ENCODE measurements around the gene GATA5. TPM values are rescaled to one million over a fixed set of nuclear protein-coding genes. Genes with fewer than 3 reads are reported as not detected.

GATA5 gene
- total RNA-seq, 1 donor from 2014 or later = not detected

DNA sequence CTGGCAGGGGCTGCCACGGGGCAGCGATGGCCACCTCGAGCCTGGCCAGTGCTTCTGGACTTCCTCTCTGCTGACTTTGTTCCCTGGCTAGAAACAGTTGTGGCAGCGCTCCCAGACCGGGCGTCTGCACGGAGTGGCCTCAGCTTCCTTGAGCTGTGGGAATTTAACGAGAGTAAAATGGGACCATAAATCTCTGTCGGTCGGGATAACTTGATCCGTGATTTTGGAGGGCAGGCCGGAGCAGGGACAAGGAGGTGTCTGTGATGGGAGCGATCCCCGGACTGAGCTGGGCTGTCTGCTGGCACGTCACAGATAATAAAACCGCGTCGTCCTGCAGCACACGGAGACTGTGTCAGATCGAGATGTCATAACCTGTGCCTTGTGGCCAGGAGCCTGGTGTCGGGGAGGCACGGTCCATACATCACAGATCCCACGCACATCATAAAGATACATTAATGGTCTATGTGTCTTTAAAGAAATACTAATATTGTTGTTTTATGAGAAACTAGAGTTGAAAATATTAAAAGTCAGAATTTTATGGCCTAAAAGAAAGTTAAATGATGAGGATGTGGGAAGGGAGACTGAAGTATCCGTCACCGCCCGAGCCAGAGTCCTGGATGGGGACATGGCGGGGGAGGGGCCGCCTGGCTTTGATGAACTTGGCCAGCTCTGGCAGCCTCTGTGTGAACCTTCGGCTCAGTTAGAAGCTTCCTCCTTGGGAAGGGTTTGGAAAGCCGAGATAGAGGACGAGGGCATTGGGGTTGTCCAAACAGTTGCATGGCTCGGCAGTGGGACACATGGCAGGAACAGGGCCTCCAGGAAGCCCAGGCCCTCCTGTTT, 41.9 kb downstream of the GATA5 start:
- DNase-seq (ENCODE audit: low read depth) (no peak), FAIRE-seq (no peak)
- Histone ChIP-seq H3K27me3 (ENCODE audit: control insufficient read depth, insufficient read depth, low read length) (peaks cover 3% of the 10 kb centered on the region), H3K4me3 (ENCODE audit: low read depth, low read length) (no peak overlapping the region), H3K36me3 (ENCODE audit: control insufficient read depth, insufficient read depth, low read length) (no peaks in the 10 kb centered on the region)
- TF ChIP-seq, protein P1, sequence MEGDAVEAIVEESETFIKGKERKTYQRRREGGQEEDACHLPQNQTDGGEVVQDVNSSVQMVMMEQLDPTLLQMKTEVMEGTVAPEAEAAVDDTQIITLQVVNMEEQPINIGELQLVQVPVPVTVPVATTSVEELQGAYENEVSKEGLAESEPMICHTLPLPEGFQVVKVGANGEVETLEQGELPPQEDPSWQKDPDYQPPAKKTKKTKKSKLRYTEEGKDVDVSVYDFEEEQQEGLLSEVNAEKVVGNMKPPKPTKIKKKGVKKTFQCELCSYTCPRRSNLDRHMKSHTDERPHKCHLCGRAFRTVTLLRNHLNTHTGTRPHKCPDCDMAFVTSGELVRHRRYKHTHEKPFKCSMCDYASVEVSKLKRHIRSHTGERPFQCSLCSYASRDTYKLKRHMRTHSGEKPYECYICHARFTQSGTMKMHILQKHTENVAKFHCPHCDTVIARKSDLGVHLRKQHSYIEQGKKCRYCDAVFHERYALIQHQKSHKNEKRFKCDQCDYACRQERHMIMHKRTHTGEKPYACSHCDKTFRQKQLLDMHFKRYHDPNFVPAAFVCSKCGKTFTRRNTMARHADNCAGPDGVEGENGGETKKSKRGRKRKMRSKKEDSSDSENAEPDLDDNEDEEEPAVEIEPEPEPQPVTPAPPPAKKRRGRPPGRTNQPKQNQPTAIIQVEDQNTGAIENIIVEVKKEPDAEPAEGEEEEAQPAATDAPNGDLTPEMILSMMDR (IDR thresholded peaks at IDR 0.05; ENCODE audit: insufficient read depth, low read length, severe bottlenecking) = no peak

DNA sequence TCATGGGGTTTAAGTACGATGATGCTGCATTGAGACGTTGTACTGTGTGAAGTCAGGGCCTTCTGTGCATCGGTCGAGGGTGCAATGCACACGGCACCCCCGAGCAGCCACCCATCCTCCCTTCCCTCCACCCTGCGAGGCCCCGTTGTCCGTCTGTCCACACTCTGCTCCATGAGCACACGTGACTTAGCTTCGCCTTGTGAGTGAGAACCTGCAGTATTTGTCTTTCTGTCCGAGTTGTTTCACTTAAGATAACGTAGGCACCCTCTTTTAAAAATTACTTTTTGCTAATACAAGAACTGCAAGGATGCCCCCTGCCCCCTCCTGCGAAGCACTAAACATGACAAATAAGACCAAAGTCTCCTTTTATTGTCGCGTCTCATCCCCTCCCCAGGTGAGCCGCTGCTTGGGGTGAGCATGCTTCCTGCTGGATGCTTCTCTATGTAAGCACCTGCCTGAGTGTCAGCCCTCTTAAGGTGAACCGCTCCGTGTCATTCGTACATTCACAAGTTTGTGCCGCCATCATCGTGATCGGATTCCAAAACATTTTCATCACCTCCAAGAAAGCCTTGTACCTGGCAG, 44.8 kb downstream of the GATA5 start:
- DNase-seq (ENCODE audit: low read depth) = no peak
- TF ChIP-seq, protein P1 (IDR thresholded peaks at IDR 0.05; ENCODE audit: insufficient read depth, low read length, severe bottlenecking) = no peak
- Histone ChIP-seq H3K4me3 (ENCODE audit: low read depth, low read length) (no peak overlapping the region), H3K36me3 (ENCODE audit: control insufficient read depth, insufficient read depth, low read length) (no peaks in the 10 kb centered on the region), H3K27me3 (ENCODE audit: control insufficient read depth, insufficient read depth, low read length) (peaks cover 3% of the 10 kb centered on the region)
- no peak for FAIRE-seq

DNA sequence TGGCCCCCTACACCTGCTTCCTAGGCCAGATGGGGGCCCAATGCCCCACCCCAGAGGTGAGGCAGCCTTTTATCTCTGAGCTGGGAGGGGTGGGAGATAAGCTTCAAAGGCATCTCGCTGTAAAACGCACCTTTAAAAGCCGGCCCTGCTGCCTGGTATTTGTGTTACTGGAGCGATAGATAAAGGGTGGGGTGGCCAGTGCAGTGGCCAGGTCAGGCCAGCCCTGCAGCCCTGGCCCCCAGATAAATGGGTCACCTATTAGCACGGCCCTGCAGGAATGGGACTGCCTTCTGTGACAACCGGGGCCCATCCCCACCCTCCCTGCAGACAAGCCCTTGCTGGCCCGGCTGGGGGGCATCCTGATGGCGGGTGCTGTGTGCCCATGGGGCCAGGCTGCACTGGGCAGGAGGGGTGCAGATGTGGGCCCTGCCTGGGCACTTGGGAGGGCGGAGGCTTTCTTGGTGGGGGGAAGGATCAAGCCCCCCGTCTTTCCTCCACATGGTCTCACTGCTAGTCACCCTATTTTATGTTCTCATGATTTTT, 45.4 kb downstream of the GATA5 start:
- H3K36me3 ChIP-seq (ENCODE audit: control insufficient read depth, insufficient read depth, low read length) = no peaks in the 10 kb centered on the region
- H3K27me3 ChIP-seq (ENCODE audit: control insufficient read depth, insufficient read depth, low read length) = peaks cover 3% of the 10 kb centered on the region
- TF ChIP-seq, protein P1 (IDR thresholded peaks at IDR 0.05; ENCODE audit: insufficient read depth, low read length, severe bottlenecking) = no peak
- FAIRE-seq = no peak
- DNase-seq (ENCODE audit: low read depth) = no peak
- H3K4me3 ChIP-seq (ENCODE audit: low read depth, low read length) = no peak overlapping the region

DNA sequence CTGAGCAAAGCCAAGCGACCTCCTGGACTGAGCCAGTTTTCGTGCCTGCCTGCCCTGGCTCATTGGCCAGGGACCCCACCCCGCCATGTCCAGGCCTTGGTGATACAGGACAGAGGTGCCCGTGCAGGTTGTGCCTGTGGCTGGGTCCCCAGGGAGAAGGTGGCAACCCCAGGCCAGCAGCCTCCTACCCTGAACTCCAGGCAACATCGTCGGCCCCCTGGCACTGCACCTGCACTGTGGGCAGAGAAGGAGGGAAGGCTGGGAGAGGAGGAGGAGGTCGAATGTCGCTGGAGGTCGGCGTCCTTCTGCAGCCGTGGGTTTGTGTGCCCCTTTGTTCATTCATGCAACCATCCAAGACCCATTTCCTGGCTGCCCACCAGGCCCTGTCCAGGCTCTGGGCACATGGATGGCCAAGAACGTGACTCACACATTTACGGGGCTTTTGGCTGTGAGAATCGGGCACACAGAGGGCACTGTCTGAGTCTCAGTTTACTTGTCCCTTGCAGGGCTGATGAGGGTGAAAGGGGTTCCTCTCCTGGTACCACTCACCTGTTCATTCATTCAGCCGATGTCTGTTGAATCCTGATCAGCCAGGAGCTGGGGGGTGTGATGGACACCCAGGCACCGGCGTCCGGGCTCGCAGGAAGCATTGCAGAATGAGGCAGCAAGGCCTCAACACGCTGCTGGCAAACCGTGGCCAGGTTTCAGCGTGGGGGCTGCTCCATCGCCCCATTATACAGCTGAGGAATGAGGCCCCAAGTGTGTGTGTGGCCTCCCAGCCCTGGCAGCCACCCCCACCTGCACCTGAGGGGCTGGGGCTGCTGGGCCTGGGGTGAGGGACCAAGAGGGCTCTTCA, 46.1 kb downstream of the GATA5 start:
- Histone ChIP-seq H3K36me3 (ENCODE audit: control insufficient read depth, insufficient read depth, low read length) (no peaks in the 10 kb centered on the region), H3K27me3 (ENCODE audit: control insufficient read depth, insufficient read depth, low read length) (peaks cover 3% of the 10 kb centered on the region), H3K4me3 (ENCODE audit: low read depth, low read length) (no peak overlapping the region)
- TF ChIP-seq, protein P1 (IDR thresholded peaks at IDR 0.05; ENCODE audit: insufficient read depth, low read length, severe bottlenecking) = no peak
- no peak for DNase-seq (ENCODE audit: low read depth)
- no peak for FAIRE-seq

DNA sequence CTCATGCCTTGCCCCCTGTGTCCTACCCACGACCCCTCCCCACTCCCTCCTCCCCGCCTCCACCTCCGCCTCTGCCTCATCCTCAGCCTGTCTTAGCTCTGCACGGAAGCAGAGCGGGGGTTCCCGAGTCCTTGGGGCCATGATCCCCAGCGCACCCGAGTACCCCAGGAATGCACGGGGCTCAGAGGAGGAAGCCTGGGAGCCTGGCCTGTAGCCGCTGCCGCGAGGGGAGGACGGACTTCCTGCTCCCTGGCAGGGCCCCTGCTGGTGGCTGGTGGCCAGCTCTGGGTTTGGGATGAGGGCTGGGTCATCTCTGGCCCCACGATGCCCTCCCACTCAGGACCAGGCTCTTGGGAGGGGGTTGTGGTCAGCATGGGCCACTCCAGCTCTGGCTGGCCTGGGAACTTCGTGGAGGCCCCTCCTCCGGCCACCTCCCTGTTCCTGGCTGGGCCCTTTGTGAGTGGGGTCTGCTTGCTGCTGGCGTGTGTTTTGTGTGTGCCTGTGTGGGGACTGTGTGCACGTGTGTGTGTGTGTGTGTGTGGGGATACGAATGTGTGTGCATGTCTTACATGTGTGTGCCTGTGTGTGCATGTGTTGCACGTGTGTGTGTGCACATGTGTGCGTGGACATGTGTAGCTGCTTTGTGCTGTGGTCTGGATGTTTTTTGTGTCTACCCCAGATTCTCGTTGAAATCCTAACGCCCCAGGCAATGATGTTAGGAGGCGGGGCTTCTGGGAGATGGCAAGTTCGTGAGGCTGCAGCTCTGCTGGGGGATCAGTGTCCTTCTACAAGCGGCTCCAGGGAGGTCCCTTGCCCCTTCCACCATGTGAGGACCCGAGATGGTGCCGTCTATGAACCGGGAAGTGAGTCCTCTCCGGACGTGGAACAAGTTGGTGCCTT, 47.1 kb downstream of the GATA5 start:
- FAIRE-seq = no peak
- Histone ChIP-seq H3K36me3 (ENCODE audit: control insufficient read depth, insufficient read depth, low read length) (no peaks in the 10 kb centered on the region), H3K4me3 (ENCODE audit: low read depth, low read length) (no peak overlapping the region), H3K27me3 (ENCODE audit: control insufficient read depth, insufficient read depth, low read length) (peaks cover 3% of the 10 kb centered on the region)
- no peak for DNase-seq (ENCODE audit: low read depth)
- TF ChIP-seq, protein P1 (IDR thresholded peaks at IDR 0.05; ENCODE audit: insufficient read depth, low read length, severe bottlenecking) = no peak

Measured in bronchial epithelial cell (primary cell).